Measurements from ENCODE around the gene GMDS. TPM values are rescaled to one million over a fixed set of nuclear protein-coding genes. Genes with fewer than 3 reads are reported as not detected.

GMDS gene
- total and polyA plus RNA-seq, 2 experiments from 2014 or later: 30.1 to 36.5 TPM

- peak overlapping the region; percentile 81 for H3K4me2 ChIP-seq
- no peaks in the 10 kb centered on the region for H3K79me2 ChIP-seq (replicated peaks; ENCODE audit: insufficient read depth)
Observed at GRCh38 chr6:1624851-1625781, 620.3 kb downstream of the GMDS start.

GRCh38 chr6:1624058-1624850 lies 621.2 kb downstream of the GMDS start:
- H3K27me3 ChIP-seq (ENCODE audit: insufficient read depth): peaks cover 100% of the 10 kb centered on the region
- H3K79me2 ChIP-seq (replicated peaks; ENCODE audit: insufficient read depth): no peaks in the 10 kb centered on the region
- H3K4me1 ChIP-seq (ENCODE audit: insufficient read depth): peaks cover 29% of the 10 kb centered on the region
- H3K4me1 Mint-ChIP-seq: peaks cover 17% of the 10 kb centered on the region
- H3K4me2 ChIP-seq: peak overlapping the region; percentile 81
- peak overlapping the region; percentile 57 for H3K4me3 ChIP-seq
- no peak overlapping the region for H2AFZ ChIP-seq
- H3K27me3 Mint-ChIP-seq (ENCODE audit: insufficient read depth, low read depth, poor library complexity): peaks cover 99% of the 10 kb centered on the region
- H3F3A ChIP-seq (replicated peaks; ENCODE audit: low read depth): 0 out of 2 replicates have a peak, but pooled peaks cover 12% of the 10 kb centered on the region
- H3K27ac Mint-ChIP-seq: no peak overlapping the region
- ATAC-seq: peak; percentile 19
- DNase-seq (ENCODE audit: low spot score): peak; percentile 65
- no peaks in the 10 kb centered on the region for H3K36me3 ChIP-seq (ENCODE audit: insufficient read depth)
- H3K9me2 ChIP-seq (ENCODE audit: insufficient read depth): no peaks in the 10 kb centered on the region
- peak overlapping the region; percentile 36; the same call in 2 of the 3 replicates for H3K4me3 Mint-ChIP-seq
- H3K36me3 Mint-ChIP-seq (ENCODE audit: low read depth): no peaks in the 10 kb centered on the region; the same call in 2 of the 3 replicates
- peaks cover 56% of the 10 kb centered on the region for H4K20me1 ChIP-seq (replicated peaks; ENCODE audit: insufficient read depth)
- TF ChIP-seq EZH2phosphoT487 (IDR thresholded peaks at IDR 0.05; ENCODE audit: unreplicated experiment): peak; percentile 80
- TF ChIP-seq EZH2 (IDR thresholded peaks at IDR 0.05; ENCODE audit: low read depth, unreplicated experiment): peak; percentile 76
- TF ChIP-seq JUNB (IDR thresholded peaks at IDR 0.05; ENCODE audit: unreplicated experiment): no peak
- no peak for TF ChIP-seq CREB1 (CRISPR knock-in tag; IDR thresholded peaks at IDR 0.05; ENCODE audit: low read depth)
- H3K9me3 Mint-ChIP-seq: no peaks in the 10 kb centered on the region
- no peak overlapping the region for H3K27ac ChIP-seq (ENCODE audit: low read depth)

More at GRCh38 chr6:1624851-1625781, 620.3 kb downstream of the GMDS start:
- no peaks in the 10 kb centered on the region for H3K36me3 ChIP-seq (ENCODE audit: insufficient read depth)
- H3K27me3 Mint-ChIP-seq (ENCODE audit: insufficient read depth, low read depth, poor library complexity): peaks cover 96% of the 10 kb centered on the region
- peaks cover 59% of the 10 kb centered on the region for H4K20me1 ChIP-seq (replicated peaks; ENCODE audit: insufficient read depth)
- H3K4me1 Mint-ChIP-seq: peaks cover 18% of the 10 kb centered on the region
- H3K27ac Mint-ChIP-seq: no peak overlapping the region
- H3K4me1 ChIP-seq (ENCODE audit: insufficient read depth): peaks cover 29% of the 10 kb centered on the region
- 0 out of 2 replicates have a peak, but pooled peaks cover 12% of the 10 kb centered on the region for H3F3A ChIP-seq (replicated peaks; ENCODE audit: low read depth)
- no peak overlapping the region for H2AFZ ChIP-seq
- TF ChIP-seq JUNB (IDR thresholded peaks at IDR 0.05; ENCODE audit: unreplicated experiment) (no peak), EZH2 (IDR thresholded peaks at IDR 0.05; ENCODE audit: low read depth, unreplicated experiment) (peak; percentile 95), ZNF114 (CRISPR knock-in tag; IDR thresholded peaks at IDR 0.05) (no peak), EZH2phosphoT487 (IDR thresholded peaks at IDR 0.05; ENCODE audit: unreplicated experiment) (peak; percentile 56)
- no peaks in the 10 kb centered on the region for H3K9me2 ChIP-seq (ENCODE audit: insufficient read depth)
- peaks cover 97% of the 10 kb centered on the region for H3K27me3 ChIP-seq (ENCODE audit: insufficient read depth)
- no peaks in the 10 kb centered on the region for H3K9me3 Mint-ChIP-seq
- ATAC-seq: peak; percentile 7
- H3K4me3 Mint-ChIP-seq: peak overlapping the region; percentile 61
- no peak overlapping the region for H3K27ac ChIP-seq (ENCODE audit: low read depth)
- H3K36me3 Mint-ChIP-seq (ENCODE audit: low read depth): no peaks in the 10 kb centered on the region; the same call in 2 of the 3 replicates
- peak overlapping the region; percentile 57 for H3K4me3 ChIP-seq
- peak; percentile 61 for DNase-seq (ENCODE audit: low spot score)

GRCh38 chr6:1623769-1624057 lies 621.7 kb downstream of the GMDS start:
- no peak overlapping the region for H2AFZ ChIP-seq
- H3K36me3 ChIP-seq (ENCODE audit: insufficient read depth): no peaks in the 10 kb centered on the region
- no peaks in the 10 kb centered on the region for H3K9me2 ChIP-seq (ENCODE audit: insufficient read depth)
- H3K4me1 Mint-ChIP-seq: peaks cover 15% of the 10 kb centered on the region
- peaks cover 99% of the 10 kb centered on the region for H3K27me3 Mint-ChIP-seq (ENCODE audit: insufficient read depth, low read depth, poor library complexity)
- H3K27ac Mint-ChIP-seq: no peak overlapping the region
- 0 out of 2 replicates have a peak, but pooled peaks cover 12% of the 10 kb centered on the region for H3F3A ChIP-seq (replicated peaks; ENCODE audit: low read depth)
- H3K4me3 Mint-ChIP-seq: peak overlapping the region; percentile 45; the same call in 2 of the 3 replicates
- no peaks in the 10 kb centered on the region; the same call in 2 of the 3 replicates for H3K36me3 Mint-ChIP-seq (ENCODE audit: low read depth)
- DNase-seq (ENCODE audit: low spot score) (no peak), ATAC-seq (no peak)
- peaks cover 32% of the 10 kb centered on the region for H3K4me1 ChIP-seq (ENCODE audit: insufficient read depth)
- H3K4me2 ChIP-seq: peak overlapping the region; percentile 81
- peaks cover 55% of the 10 kb centered on the region for H4K20me1 ChIP-seq (replicated peaks; ENCODE audit: insufficient read depth)
- peak overlapping the region; percentile 57 for H3K4me3 ChIP-seq
- H3K9me3 Mint-ChIP-seq: no peaks in the 10 kb centered on the region
- no peak overlapping the region for H3K27ac ChIP-seq (ENCODE audit: low read depth)
- H3K79me2 ChIP-seq (replicated peaks; ENCODE audit: insufficient read depth): no peaks in the 10 kb centered on the region
- H3K27me3 ChIP-seq (ENCODE audit: insufficient read depth): peaks cover 100% of the 10 kb centered on the region
- TF ChIP-seq ETS1 (IDR thresholded peaks at IDR 0.05) (no peak), EZH2phosphoT487 (IDR thresholded peaks at IDR 0.05; ENCODE audit: unreplicated experiment) (peak; percentile 49), JUNB (IDR thresholded peaks at IDR 0.05; ENCODE audit: unreplicated experiment) (no peak), EZH2 (IDR thresholded peaks at IDR 0.05; ENCODE audit: low read depth, unreplicated experiment) (peak; percentile 96), STAT1 (IDR thresholded peaks at IDR 0.05; ENCODE audit: unreplicated experiment) (no peak)
